OCI-LY7 (cell line): ENCODE data around the gene GPR146. TPM values are rescaled to one million over a fixed set of nuclear protein-coding genes. Genes with fewer than 3 reads are reported as not detected.

Experiments used
- BruUV-seq: library from RNA; stranded (reverse); fragments of 400-500 nt; replicated peaks from 2 replicates; lab custom pipeline; 2021; lab: Mats Ljungman, UMichigan
- CTCF ChIA-PET: fragments of 300-600 bp; sonication (Branson Sonifier 250); formaldehyde crosslinking; loops from one replicate; lab custom pipeline; 2022; ENCODE audit warnings: antibody characterized with exemption; ENCODE audit not compliant: unreplicated experiment; lab: Charles Lee
- POLR2A ChIA-PET: fragments of 300-600 bp; sonication (Branson Sonifier 250); formaldehyde crosslinking; loops from one replicate; lab custom pipeline; 2022; ENCODE audit warnings: antibody characterized with exemption; lab: Charles Lee
- DNase-seq: peaks from one replicate; pipeline ENCODE4 v3.0.0-alpha.2; 2015; ENCODE audit warnings: low spot score
- H2AFZ ChIP-seq: fragments of 200-600 bp; sonication (generic), shearing (Covaris generic); 2 replicates; pipeline ENCODE4 v1.6.1; 2014; ENCODE audit warnings: mild to moderate bottlenecking, antibody characterized with exemption, low read length, moderate library complexity
- H3K27ac ChIP-seq: fragments of 200-600 bp; sonication (generic); 2 replicates; pipeline ENCODE4 v1.5.1; 2014; ENCODE audit warnings: mixed run types, low read depth, mild to moderate bottlenecking, moderate library complexity, low read length, inconsistent platforms; ENCODE audit not compliant: poor library complexity, severe bottlenecking
- H3K36me3 ChIP-seq: fragments of 200-600 bp; sonication (generic); 2 replicates; pipeline ENCODE4 v1.6.1; 2014; ENCODE audit warnings: mild to moderate bottlenecking, antibody characterized with exemption, low read length, moderate library complexity, mixed read lengths; ENCODE audit not compliant: insufficient read depth
- H3K4me1 ChIP-seq: fragments of 200-600 bp; sonication (generic); 2 replicates; pipeline ENCODE4 v1.5.1; 2014; ENCODE audit warnings: mild to moderate bottlenecking, low read length; ENCODE audit not compliant: insufficient read depth, poor library complexity, severe bottlenecking
- H3K4me2 ChIP-seq: fragments of 200-600 bp; sonication (generic); 2 replicates; pipeline ENCODE4 v1.6.1; 2014; ENCODE audit warnings: mild to moderate bottlenecking, low read length
- H3K4me3 ChIP-seq: fragments of 200-600 bp; sonication (generic); 2 replicates; pipeline ENCODE4 v1.5.1; 2014; ENCODE audit warnings: mild to moderate bottlenecking, low read depth, low read length; ENCODE audit not compliant: poor library complexity, severe bottlenecking
- H3K79me2 ChIP-seq: fragments of 200-600 bp; sonication (generic); 2 replicates; pipeline ENCODE4 v1.6.1; 2016; ENCODE audit warnings: low read depth, mild to moderate bottlenecking, low read length, moderate library complexity, mixed read lengths; ENCODE audit not compliant: insufficient read depth
- H3K9me2 ChIP-seq: fragments of 200-600 bp; sonication (generic); 2 replicates; pipeline ENCODE4 v1.6.1; 2016; ENCODE audit warnings: mild to moderate bottlenecking, low read length, mixed read lengths; ENCODE audit not compliant: insufficient read depth
- H3K9me3 ChIP-seq: fragments of 200-600 bp; sonication (generic); 2 replicates; pipeline ENCODE4 v1.6.1; 2014; ENCODE audit warnings: mild to moderate bottlenecking, mixed run types, low read length, mixed read lengths
- H4K20me1 ChIP-seq: fragments of 200-600 bp; sonication (generic); 2 replicates; pipeline ENCODE4 v1.6.1; 2014; ENCODE audit warnings: mild to moderate bottlenecking, antibody characterized with exemption, low read length, moderate library complexity, mixed read lengths; ENCODE audit not compliant: insufficient read depth
- CTCF ChIP-seq: fragments of 200-600 bp; sonication (generic); conservative IDR thresholded peaks from 2 replicates; pipeline ENCODE4 v1.5.1; 2014; ENCODE audit warnings: mild to moderate bottlenecking, antibody characterized with exemption, low read length, moderate library complexity, mixed read lengths
- EZH2phosphoT487 ChIP-seq: fragments of 200-600 bp; sonication (generic); IDR thresholded peaks from 2 replicates; pipeline ENCODE4 v1.6.1; 2018; ENCODE audit warnings: low read depth, borderline replicate concordance, mild to moderate bottlenecking, mixed run types, antibody characterized with exemption, low read length, moderate library complexity, mixed read lengths
- intact Hi-C: fragments of 100-400 bp; cut with micrococcal nuclease; formaldehyde crosslinking; loops from one replicate; pipeline ENCODE4 v1.10.0; 2022; ENCODE audit not compliant: unreplicated experiment
- total RNA-seq, 2 experiments: library from RNA; depleted of rRNA in 1 of 2; stranded (reverse); fragments of >200 nt in 1 of 2; shearing (Covaris generic) in 1 of 2; gene quantifications; 2 replicates each; pipeline ENCODE4 v1.2.3, GENCODE V29; 2014 to 2022

Gene GPR146
- total RNA-seq, 2 experiments from 2014 or later, result 0.95 to 3.3 TPM

- no peaks in the 10 kb centered on the region for H3K9me3 ChIP-seq
- no peaks in the 10 kb centered on the region for H4K20me1 ChIP-seq
- no peak for DNase-seq
- H3K4me1 ChIP-seq, result peaks cover 31% of the 10 kb centered on the region
- H3K27ac ChIP-seq, result no peak overlapping the region
- POLR2A ChIA-PET, result no interaction called here
- no peak overlapping the region for H2AFZ ChIP-seq
- no peak overlapping the region for H3K4me3 ChIP-seq
- no peak overlapping the region for H3K4me2 ChIP-seq
- no peaks in the 10 kb centered on the region for H3K9me2 ChIP-seq
- H3K79me2 ChIP-seq, result no peaks in the 10 kb centered on the region
- TF ChIP-seq EZH2phosphoT487, result no peak
- no peak for TF ChIP-seq CTCF
- no peaks in the 10 kb centered on the region for H3K36me3 ChIP-seq
- no TSS peak for BruUV-seq
- CTCF ChIA-PET, result no interaction called here
- intact Hi-C loops, result no loop called here
These were observed 10.6 kb downstream of the GPR146 start for GRCh38 chr7:1054861-1055450.

GRCh38 chr7:1055491-1055955 is 11.2 kb downstream of the GPR146 start:
- no peaks in the 10 kb centered on the region for H3K36me3 ChIP-seq
- H3K9me3 ChIP-seq, result no peaks in the 10 kb centered on the region
- H2AFZ ChIP-seq, result no peak overlapping the region
- intact Hi-C loops, result no loop called here
- H3K27ac ChIP-seq, result no peak overlapping the region
- BruUV-seq, result no TSS peak
- H3K4me1 ChIP-seq, result peaks cover 37% of the 10 kb centered on the region
- peak overlapping the region; percentile 44 for H3K4me2 ChIP-seq
- H3K9me2 ChIP-seq, result no peaks in the 10 kb centered on the region
- no peak for TF ChIP-seq EZH2phosphoT487
- no peak for TF ChIP-seq CTCF
- no peaks in the 10 kb centered on the region for H3K79me2 ChIP-seq
- no peaks in the 10 kb centered on the region for H4K20me1 ChIP-seq
- ChIA-PET POLR2A (no interaction called here), CTCF (no interaction called here)
- no peak overlapping the region for H3K4me3 ChIP-seq
- DNase-seq, result no peak

GRCh38 chr7:1055956-1056784 is 11.8 kb downstream of the GPR146 start:
- H3K27ac ChIP-seq, result no peak overlapping the region
- CTCF ChIA-PET, result no interaction called here
- peaks cover 43% of the 10 kb centered on the region for H3K4me1 ChIP-seq
- H3K79me2 ChIP-seq, result no peaks in the 10 kb centered on the region
- H3K4me2 ChIP-seq, result peak overlapping the region; percentile 44
- no peaks in the 10 kb centered on the region for H3K9me3 ChIP-seq
- no peak overlapping the region for H2AFZ ChIP-seq
- DNase-seq, result peak; percentile 36
- intact Hi-C loops, result no loop called here
- H3K9me2 ChIP-seq, result no peaks in the 10 kb centered on the region
- no TSS peak for BruUV-seq
- no peaks in the 10 kb centered on the region for H4K20me1 ChIP-seq
- TF ChIP-seq EZH2phosphoT487 (no peak), CTCF (no peak)
- POLR2A ChIA-PET, result no interaction called here
- no peaks in the 10 kb centered on the region for H3K36me3 ChIP-seq
- no peak overlapping the region for H3K4me3 ChIP-seq
